GM18517 (cell line): Measurements from ENCODE around the gene PRKAG1.
A peak's percentile ranks its signal among the peaks of the same experiment; 100 is the strongest.
"Not testable (repeated sequence)": the region's sequence is repeated elsewhere in the genome, so short reads cannot be mapped to it uniquely, and the experiment has no call there.

Source experiments
- ATAC-seq: cut with Tn5 transposase; IDR thresholded peaks from one replicate; pipeline ENCODE4 v1.9.1; 2021; ENCODE audit warnings: mild to moderate bottlenecking, moderate library complexity; ENCODE audit not compliant: unreplicated experiment

PRKAG1 gene

GRCh38 chr12:49018261-49019119 is at the start of gene PRKAG1:
TSS of gene PRKAG1 (minus strand) at chr12:49018776. CDS start at chr12:49018740, 36 bp downstream.
- peak; percentile 85 for ATAC-seq

- no peak for ATAC-seq
Measured at GRCh38 chr12:49066120-49066519, 47.5 kb upstream of the PRKAG1 start.

- ATAC-seq, result no peak
Measured at GRCh38 chr12:49064767-49065152, 46.2 kb upstream of the PRKAG1 start.

DNA sequence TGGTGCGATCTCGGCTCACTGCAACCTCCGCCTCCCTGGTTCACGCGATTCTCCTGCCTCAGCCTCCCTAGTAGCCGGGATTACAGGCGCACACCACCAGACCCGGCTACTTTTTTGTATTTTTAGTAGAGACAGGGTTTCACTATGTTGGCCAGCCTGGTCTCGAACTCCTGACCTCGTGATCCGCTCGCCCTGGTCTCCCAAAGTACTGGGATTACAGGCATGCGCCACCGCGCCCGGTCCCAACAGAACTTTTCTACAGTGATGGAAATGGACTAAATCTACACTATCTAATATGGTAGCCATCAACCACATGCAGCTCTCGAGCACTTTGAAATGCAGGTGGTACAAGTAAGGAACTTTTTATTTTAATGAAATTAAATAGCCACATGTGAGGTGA is 43.3 kb upstream of the PRKAG1 start:
- ATAC-seq, result not testable (repeated sequence)

- no peak for ATAC-seq
Measured at GRCh38 chr12:49061157-49061650, 42.6 kb upstream of the PRKAG1 start.

DNA sequence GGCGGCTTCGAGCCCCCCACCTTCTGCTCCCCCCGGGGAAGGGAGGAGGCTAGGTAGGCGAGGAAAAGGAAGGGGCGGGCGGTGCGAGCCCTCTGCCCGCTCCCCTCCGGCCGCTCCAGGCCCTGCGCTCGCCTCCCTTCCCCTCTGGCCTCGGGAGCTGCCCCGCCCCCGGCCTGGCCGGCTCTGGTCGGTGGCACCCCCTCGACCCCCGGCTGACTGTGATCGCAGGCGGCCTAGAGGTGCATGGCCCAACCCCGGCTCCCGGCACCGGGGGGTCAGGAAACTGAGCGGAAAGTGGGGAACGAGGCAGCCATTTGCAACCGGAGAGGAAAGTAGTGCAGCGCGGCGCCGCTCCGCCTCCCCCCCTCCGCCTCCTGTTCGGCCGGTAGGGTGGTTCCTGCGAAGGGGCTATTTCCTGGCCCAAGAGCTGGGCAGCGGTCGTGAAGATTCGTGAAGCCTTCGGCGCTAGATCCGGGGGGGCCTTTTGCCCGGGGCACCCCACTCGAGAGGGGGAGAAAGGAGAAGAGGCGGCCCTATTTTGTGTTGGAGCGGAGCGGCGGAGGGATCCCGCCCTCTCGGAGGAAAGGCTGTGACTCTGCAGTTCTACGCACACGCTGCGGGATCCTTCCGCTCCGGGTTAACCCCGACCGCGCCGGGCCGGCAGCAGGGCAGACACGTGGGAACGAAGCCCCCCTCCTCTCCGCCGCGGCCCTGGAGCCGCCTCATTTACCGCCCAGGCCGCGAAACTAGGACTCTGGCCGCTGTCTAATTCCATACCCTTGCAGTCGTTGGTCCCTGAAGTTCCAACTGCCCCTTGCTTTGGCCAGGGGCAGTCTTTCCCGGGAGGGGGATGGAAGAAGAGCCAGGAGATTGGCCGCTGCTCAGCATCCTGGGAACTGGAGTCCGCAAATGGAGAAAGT is 41.9 kb upstream of the PRKAG1 start, which contains the start of gene KMT2D:
Gene KMT2D, minus strand, starts transcription at position 558 of the 920 bp plus-strand sequence. CDS start 5,470 bp downstream, outside the sequence.
- peak; percentile 41 for ATAC-seq

GRCh38 chr12:49059299-49060171 is 41.0 kb upstream of the PRKAG1 start:
- ATAC-seq, result no peak

DNA sequence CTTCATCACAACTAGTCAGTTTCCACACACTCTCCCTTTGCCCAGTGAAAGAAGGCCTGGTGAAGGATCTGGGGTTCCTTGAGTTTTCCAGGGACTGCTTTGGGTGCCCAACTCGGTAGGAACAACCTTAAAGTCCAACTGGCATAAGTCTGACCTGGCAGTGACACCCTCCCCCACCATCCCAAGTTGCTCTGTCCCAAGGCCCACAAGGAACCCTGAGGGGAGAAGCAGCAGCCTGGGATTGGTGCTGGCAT is 40.4 kb upstream of the PRKAG1 start:
- ATAC-seq, result no peak

DNA sequence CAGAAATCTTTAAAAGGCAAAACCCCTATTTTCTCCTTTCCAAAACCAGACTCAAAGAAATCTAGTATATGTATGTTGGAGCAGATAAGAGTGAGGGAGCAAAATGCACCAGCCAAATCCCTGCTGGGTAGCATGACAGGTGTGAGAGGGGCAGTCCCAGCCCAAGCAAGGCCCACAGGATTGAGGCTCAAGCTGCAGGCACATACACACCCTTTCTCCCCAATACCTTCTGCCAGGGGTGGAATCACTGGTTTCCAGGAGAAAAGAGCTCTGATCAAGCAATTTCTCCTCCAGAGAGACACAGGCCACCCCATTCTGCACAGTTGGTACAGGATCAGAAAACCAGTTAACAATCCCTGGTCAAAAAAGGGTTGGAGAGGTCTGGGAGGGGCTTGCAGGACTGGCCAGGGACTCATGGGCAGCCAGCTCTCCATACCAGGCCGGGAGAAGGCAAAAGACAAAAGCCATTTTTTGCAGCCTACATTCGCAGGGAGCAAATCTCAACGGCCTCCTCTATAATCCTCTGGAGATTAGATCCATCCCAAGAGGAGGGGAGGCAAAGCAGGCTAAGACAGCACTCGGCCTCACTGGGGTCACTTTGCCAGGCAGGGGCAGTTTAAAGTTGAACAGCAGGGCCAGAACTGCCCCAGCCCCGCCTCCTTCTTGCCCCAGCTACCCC is 39.9 kb upstream of the PRKAG1 start:
- no peak for ATAC-seq

DNA sequence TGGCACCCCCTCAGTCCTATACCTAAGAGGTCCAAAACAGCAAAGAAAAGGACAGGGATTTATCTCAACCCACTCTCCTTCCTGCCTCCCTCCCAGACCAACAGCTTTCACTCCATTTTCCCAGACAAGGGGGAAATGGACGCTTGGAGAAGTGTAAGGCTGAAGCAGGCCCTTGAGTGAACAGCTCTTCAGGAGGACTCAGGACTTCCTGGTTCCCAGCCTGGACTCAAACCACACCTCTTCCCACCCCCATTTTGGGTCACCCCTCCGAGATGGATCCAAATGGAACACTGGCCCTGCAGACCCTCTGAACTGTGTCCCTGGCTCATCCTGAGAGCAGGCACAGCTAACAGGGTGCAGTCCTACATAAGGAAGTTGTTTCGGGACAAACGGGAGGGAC is 39.3 kb upstream of the PRKAG1 start:
- no peak for ATAC-seq

DNA sequence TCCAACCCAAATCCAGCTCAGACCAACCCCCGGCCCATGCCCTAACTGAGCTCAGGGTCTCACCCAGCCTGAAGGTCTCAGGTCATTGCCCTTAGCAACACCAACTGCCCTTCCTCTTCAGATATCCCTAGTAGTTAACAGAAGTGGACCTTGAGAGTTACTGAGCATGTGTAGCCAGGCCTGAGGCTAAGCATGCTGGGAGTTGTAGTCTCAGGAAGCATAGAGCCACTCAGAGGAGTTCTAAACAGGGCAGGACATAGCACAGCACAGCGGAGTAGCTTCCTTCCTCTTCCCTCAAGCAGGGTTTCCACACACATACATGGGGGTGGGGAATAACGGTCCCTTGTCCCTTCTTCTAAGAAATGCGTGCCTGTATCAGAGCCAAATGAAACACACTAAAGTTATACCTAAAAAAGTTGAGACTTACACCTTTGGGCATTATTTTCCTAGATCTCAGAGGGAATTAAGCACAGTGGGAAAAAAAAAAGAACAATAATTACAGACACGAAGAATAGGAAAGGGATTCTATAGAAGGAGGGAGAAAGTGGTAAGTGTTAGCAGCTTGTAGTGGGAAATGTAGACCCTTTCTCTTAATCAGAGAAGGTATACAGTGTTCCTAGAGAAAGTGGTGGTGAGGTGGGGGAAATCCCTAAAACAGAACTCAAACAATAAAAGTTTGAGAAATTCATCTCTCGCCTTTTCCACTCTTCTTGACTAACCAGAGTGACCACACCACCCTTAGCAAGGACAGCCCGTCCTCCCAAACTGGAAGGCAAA is 37.6 kb upstream of the PRKAG1 start:
- peak; percentile 68 for ATAC-seq

DNA sequence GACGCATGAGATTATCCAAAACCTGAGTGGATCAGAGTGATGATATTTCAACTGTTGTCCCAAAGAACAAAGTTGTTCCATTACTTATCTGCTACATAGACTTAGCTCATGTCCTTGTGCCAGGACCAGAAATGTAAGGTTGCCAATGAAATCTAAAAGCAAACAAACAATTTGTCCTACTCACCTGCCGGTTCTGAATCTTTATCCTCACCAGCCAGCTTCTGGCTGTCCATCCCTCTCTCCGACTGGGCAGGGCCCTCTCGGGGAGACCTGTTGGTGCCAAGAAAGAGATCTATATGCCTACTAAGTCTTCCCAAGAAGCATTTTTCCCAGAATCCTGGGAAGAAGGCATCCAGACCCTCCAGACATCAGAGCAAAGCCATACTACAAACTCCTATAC is 36.5 kb upstream of the PRKAG1 start:
- ATAC-seq, result no peak

DNA sequence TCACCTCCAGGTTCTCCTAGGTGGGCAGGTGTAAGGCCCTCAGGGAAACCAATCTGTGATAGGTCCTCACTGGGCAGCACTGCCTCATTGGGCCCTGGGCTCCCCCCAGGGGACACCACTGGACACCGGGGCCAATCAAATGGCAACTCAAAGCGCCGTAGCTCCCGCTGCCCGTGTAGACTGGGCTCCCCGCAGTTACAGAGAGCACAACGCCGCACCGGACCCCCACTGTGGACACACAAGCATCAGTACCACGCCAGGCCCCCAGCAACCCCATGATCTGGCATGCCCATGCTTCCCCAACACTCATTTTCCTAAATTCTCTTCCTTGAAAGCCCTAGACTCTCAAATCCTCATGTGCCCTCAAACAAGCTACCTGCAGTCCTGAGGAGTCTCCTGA is 35.9 kb upstream of the PRKAG1 start:
- ATAC-seq, result no peak

DNA sequence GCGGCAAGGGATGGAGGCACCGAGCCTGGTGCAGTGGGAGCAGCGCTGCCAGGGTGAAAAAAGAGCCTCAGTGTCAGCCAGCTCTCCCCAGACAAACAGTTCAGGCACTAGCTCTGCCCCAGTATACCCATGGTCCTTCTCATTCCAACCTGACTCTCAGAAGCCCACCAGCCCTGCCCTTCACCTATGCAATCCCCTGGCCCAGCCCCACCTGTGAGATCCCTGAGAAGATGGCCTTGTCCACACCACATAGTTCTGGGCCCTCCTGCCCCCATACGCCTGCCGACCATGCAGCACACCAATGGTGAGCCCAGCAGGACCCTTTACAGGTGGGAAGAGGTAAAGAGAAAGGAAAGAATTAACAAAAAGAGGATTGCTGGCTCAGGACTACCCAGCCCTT is 35.5 kb upstream of the PRKAG1 start:
- no peak for ATAC-seq

DNA sequence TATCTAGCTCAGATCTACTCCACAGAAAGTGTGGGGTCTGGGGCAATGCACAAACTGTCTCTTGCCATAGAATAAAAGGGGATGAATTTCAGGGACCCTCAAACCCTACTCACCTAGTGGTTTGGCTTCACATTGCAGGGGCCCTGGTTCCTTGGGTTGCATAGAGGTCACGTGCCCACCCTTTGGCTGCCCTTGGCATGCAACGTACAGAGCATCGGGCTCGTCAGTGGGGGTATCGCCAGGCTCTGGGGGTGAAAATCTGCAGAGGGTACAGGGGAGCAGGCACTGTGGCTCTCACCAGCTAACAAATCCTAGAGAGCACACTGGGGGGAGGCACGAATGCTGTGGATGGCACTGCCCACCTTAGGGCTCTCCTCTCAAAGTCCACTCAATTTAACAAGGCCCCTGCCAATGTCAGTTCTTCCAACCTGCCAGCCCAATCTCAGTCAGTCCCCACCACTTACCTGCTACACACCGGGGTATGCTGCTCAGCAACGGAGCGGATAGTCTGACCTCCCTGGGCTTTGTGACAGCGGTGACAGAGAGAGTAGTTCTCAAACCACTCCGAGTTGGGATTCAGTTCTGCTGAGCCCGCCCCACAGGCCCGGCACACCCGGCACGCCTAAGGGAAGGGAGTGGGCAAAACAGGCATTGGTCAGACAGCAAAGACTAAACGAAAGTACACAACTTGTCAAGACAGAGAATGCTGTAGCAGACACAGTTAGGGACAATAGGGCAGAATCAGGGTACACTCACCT is 34.1 kb upstream of the PRKAG1 start:
- ATAC-seq, result no peak

- ATAC-seq, result no peak
Measured at GRCh38 chr12:49051777-49052438, 33.3 kb upstream of the PRKAG1 start.

DNA sequence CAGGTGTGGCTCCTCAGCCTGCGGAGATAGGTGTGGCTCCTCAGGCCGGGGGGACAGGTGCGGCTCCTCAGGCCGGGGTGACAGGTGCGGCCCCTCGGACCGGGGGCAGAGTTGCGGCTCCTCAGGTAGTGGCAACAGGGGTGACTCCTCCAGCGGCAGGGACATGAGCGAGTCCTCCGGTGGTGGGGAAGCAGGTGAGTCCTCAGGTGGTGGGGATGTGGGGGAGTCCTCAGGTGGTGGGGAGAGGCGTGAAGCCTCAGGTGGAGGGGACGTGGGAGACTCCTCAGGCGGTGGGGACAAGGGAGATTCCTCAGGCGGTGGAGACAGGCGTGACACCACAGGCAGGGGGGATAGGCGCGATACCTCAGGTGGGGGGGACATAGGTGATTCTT is 32.8 kb upstream of the PRKAG1 start:
- ATAC-seq, result no peak
